NOMO-1 treated with DMSO at 0.1 percent for 48 hours (cell line): ENCODE results near the gene KDM4F.

Source experiments
- DNase-seq: peaks from one replicate; lab custom pipeline; 2025; ENCODE audit not compliant: unreplicated experiment; lab: John Stamatoyannopoulos, UW

KDM4F gene

DNA sequence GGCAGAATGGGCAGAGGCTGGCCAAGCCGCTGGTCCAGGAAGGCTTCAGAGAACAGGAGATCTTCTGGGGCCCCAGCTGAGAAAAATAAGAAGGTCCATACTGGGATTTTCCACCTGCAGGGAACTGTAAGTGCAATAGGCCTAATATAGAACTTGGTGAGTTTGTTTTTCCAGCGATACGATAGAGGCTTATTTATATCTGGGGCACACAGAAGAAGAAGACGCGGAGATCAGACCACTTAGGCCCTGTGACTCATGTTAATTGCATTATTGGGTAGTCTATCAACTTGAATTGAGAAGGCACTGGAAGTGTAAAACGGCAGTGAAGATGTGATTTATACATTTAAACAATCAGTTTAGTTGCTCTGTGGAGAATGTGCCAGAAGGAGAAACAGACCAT lies 9.8 kb downstream of the KDM4F start:
- DNase-seq, result no peak

DNA sequence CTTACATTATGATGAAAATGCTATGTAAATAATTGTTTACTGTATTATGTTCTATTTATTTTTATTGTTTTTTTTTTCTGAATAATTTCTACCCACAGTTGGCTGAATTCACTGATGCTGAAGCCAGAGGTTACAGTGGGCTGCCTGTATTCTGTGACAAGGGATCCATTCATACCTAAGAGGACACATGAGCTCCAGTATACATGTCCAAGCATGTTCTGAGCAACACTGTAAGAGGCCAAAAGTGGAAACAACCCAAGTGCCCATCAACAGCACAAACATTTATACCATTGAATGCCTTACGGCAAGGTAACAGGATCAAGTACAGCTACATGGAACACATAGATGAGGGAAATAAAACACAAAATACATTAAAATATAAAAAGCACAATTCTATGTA lies 16.1 kb downstream of the KDM4F start:
- DNase-seq, result no peak

DNA sequence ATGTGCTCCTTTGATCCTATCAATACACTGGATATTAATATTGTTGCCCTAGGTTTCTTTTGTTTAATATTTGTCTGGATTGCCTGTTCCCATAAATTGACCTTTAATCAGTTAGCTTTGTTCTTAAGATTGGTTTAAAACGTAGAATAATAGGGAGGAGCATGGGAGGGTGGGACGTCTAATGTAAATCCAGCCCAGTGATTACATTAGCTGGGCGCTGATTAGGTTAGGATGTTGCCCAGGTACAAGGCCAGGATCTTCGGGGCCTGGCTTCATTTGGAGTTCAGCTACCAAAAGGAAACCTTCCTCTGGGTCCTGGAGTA lies 17.5 kb downstream of the KDM4F start, which contains the start of gene SRSF8:
TSS of gene SRSF8 (plus strand) at position 204 of the 323 bp plus-strand sequence. CDS start 308 bp downstream, outside the sequence.
- DNase-seq, result peak; percentile 42

DNA sequence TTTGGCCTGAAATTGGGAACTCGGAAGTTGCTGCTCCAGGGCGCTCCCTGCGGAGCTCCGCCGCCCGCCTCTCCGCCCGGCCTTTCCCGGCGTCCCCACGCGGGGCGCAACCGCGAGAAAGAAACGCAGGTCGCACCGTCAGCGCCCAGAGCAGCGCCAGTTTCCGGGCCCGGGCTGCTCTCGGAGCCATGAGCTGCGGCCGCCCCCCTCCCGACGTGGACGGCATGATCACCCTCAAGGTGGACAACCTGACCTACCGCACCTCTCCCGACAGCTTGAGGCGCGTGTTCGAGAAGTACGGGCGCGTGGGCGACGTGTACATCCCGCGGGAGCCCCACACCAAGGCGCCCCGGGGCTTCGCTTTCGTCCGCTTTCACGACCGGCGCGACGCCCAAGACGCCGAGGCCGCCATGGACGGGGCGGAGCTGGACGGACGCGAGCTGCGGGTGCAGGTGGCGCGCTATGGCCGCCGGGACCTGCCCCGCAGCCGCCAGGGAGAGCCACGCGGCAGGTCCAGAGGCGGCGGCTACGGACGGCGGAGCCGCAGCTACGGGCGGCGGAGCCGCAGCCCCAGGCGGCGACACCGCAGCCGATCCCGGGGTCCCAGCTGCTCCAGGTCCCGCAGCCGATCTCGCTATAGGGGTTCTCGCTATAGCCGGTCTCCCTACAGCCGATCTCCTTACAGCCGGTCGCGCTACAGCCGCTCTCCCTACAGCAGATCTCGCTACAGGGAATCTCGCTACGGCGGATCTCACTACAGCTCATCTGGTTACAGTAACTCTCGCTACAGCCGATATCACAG lies 18.0 kb downstream of the KDM4F start:
- DNase-seq, result peak; percentile 62

DNA sequence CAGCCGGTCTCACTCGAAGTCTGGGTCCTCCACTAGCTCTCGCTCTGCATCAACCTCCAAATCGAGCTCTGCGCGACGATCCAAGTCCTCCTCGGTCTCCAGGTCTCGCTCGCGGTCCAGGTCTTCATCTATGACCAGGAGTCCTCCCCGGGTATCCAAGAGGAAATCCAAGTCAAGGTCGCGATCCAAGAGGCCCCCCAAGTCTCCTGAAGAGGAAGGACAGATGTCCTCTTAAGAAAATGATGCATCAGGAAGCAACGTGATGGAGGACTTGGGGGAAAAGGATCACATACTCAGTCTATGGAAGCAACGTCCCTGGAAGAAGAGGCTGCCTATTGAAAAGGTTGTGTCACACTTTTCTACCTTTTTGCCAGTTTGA lies 18.6 kb downstream of the KDM4F start:
- DNase-seq, result peak; percentile 52

DNA sequence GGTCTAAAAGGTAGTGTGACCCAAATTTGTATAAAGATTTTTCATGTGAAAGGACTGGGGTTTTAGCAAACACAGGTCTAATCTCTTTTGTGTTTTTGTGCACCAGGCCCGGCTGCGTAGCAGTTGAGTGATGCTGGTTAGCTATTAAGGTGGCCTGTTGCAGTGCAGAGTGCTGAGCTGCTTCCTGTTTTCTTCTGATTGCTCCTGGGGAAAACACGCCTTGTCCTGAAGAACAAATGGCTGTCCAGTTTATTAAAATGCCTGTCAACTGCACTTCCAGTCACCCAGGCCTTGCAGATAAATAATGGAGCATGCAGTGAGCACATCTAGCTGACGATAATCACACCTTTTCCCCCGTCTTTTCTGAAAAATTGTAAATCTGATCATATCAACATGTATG lies 19.3 kb downstream of the KDM4F start:
- DNase-seq, result peak; percentile 97

DNA sequence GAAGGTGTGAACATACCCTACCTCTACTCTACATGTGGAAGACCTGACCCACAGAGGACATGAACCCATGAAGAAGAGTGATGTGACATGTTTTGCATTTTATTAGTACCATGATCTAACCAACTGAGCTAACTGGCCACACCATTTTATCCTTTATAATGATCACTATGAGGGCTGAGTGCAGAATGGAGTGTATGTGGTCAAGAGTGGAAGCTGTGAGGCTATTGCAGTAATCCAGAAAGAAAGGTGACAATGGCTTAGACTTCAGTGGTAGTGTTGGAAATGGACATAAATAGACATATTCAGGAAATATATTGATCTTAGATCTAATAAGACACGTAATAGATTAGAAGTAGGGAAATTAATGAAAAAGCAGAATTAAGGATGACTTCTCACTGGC lies 21.2 kb downstream of the KDM4F start:
- no peak for DNase-seq

DNA sequence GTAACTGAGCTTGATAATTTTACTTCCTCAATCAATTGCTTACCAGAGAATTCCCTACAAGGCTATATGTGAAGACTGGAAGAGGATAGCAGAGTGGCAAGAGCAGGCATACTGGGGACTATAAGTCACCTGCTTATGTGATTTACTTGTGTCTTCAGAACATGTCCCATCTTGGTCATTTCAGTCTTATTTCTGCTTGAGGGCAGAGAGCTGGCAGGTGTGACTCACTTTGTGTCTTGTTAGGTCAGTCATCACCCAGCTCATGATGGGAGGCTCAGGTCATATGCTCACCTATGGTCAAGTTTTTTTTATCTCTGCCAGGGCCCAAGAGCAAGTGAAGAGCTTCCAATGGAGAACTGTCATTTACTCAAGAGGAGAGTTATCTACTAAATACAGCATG lies 23.7 kb downstream of the KDM4F start:
- DNase-seq, result no peak

DNA sequence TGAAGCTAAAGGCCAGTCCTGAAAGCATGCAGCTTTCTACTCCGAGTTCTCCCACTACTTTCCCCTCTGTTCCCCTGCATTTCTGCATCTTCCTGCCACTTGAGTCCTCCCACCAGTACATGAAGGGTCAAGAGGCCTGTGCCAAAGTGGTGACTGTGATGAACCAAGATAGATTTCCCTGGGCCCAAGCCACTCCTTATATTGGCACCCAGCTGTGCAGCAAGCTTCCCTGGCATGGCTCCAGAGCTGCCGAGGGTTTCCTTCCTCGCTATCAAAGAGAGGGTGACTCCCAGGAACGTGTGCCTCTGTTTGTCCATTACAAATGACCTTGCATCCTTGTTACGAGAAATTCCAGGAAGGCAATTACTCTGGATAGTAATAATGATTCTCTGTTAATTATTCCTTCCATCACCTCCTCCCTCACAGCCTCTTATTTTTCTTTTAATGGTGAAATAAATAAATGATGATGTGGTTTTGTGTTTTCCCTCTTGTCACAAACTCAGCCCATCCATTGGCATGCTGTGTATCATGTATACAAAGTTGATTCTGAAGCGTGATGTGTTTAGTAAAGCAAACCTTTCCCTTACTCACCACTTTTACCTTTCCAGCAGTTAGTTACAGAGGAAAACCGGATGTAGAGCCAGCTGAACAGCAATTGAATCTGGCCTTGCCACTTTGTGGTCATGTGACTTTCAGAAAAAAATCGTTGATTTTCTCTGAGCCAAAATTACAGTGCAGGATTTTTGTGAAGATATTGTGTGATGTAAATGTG lies 25.8 kb downstream of the KDM4F start:
- no peak for DNase-seq

DNA sequence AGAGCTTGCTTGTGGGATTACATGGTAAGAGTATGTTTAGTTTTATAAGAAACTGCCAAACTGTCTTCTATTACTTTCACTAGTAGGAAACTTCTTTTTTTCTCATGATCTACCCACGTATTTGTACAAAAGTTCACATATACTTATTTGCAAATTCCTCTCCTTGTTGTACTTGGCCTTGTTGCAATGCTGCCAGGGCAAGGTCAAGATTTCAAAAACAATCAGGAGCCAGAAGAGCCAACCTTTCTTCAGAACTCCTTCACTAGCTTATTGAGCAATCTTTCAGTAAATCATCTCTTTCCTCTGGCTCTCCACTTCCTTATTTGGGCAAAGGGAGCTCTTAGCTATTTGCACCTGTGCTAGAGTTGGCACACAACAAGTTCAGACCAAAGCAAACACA lies 27.2 kb downstream of the KDM4F start:
- peak; percentile 89 for DNase-seq

DNA sequence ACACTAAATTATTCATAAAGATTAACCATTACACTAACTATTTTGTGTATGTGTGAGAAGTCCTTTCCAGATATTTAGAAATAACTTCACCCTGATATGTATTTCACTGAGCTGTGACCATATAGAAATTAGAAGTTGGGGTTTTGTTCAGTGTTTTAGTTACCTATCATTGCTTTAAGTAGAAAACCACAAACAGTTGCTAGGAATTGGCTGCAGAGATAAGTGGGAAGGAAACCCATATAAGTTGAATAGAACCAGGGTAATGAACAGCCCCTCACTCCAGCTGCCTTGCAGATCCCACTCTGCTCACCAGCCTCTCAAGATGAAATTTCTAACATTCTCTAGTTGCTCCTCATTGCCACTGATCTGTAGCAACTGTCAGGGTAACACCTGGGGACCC lies 27.8 kb downstream of the KDM4F start:
- no peak for DNase-seq

DNA sequence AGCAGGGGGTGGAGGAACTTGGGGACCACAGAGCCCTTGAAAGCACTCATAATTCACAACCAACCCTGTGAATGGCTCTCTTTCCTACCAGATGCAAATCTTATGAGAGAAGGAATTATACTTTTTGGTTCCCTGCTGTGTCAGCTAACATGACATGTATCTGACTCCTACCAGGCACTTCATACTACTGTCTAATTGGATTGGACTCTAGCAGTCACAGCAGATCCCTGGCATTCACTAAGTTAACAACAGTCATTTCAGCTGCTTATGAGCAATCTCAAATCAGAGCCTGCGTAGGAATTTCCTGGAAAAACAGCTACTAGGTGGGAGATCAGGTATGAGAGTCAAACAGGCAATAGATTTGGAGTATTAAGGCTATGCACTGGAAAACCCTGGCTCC lies 29.3 kb downstream of the KDM4F start:
- DNase-seq, result no peak

DNA sequence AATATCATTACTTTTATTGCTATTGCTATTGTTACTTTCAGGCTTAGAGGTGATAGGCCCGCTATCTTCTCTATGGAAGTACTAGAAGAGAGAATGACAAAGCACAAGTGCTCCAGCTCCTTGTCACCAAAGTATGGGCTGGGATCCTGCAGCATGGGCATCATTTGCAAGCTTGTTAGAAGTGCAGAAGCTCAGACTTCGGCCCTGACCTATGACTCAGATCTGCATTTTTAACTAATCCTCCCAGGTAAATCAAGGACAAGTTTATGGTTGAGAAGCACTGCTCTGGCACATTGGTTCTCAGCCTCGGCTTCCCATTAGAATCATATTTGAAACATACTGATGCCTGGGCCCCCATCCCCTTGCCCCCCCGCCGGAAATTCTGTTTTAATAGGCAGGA lies 31.8 kb downstream of the KDM4F start:
- DNase-seq, result no peak

DNA sequence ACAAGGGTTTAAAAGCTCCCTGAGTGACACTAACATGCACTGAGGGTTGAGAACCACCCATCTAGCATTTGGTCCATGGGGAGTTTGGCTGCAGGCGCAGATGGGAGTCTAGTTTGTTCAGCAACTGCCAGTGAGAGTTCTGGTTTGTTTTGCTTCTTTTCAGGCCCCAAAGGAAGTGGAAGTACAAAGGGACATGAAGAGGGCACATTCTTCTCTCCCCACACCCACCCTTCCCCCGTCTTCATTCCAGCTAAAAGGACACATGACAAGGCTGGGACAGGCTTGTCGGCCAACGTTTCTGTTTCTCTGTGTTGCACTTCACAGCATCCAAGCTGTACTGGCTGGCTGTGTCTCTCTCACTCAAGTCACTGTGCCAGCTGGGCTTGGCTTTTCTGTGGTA lies 32.2 kb downstream of the KDM4F start:
- no peak for DNase-seq

DNA sequence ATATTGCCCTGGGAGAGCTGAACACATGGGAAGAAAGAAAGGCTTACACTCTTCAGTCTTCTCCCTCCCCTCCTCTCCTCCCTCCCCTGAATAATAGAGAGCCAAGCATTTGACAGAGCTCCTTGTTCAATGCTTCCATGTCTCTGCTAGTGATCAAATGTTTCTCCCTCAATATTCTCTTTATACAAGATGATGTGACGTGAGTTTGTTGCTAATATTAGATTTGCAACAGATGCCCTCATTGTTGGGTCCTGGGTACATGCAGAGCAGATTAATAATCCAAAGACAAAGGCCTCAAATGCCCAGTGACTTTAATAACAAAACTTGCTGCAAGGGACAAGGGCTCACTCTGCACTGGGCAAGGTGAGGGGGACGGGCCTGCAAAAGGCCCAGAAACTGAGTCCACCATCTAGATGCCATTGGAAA lies 33.4 kb downstream of the KDM4F start:
- DNase-seq, result no peak

DNA sequence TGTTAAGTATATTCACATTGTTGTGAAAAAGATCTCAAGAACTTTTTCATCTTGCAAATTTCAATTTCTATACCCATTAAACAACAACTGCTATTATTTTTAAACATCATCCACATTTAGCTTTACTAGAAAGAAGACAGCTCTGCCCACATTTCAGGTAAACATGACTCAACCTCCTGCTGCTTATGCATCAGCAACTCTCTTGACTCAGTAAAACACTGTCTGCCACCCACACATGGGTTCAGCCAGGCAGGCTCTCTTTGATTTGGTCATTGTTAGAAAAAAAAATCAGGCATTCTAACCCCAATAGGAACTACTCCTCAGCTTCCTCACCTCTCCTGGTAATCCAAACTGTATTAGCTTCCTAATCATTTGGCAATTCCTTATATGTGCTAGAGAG lies 35.3 kb downstream of the KDM4F start:
- no peak for DNase-seq

DNA sequence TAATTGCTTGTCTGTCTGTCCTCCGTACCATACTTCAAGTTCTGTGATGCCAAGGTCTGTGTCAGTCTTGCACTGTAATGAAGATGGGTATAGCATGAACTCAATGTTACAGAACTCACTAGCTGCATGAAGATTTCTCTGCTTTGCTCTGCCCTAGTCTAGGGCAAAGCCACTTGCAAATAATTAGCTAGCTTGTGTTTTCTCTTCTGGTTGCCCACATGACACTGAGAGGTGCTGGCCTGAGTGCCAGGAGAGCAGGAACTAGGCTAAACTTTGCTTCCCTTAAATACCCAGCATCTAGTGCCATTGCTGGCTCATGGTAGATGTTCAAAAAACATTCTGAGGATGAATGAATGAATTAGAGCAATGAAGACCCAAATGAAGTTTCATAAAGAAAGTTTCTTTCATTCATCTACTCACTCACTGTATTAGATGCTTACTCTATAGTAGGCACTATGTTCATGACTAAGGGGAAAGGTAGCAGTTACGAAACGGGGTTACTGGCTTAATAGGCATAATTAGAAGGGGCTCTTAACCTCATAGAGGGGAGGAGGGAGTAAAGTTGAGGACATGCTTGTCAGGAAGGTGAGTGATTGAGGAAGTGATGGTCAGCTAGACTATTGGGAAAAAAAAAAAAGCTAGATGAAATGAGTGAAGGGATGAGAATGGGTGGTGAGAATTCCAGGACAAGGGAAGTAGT lies 36.0 kb downstream of the KDM4F start:
- peak; percentile 22 for DNase-seq

DNA sequence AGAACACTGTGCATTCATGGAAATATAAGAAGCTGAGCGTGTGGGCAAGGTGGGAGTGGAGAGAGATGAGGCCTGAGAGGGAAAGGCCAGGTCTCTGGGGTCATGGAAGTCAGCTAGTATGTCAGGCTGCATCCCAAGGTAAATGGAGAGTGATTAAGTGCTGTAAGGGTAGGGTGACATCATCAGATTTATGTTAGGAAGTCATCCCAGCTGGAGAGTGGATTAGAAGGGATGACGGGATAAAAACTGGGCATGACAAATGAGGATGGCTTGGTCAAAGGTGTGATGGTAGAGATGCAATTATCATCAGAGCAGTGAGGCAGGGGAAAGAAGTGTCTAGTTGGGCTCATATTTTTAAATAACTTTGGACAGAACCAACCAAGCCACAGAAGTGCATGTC lies 36.9 kb downstream of the KDM4F start:
- DNase-seq, result no peak

DNA sequence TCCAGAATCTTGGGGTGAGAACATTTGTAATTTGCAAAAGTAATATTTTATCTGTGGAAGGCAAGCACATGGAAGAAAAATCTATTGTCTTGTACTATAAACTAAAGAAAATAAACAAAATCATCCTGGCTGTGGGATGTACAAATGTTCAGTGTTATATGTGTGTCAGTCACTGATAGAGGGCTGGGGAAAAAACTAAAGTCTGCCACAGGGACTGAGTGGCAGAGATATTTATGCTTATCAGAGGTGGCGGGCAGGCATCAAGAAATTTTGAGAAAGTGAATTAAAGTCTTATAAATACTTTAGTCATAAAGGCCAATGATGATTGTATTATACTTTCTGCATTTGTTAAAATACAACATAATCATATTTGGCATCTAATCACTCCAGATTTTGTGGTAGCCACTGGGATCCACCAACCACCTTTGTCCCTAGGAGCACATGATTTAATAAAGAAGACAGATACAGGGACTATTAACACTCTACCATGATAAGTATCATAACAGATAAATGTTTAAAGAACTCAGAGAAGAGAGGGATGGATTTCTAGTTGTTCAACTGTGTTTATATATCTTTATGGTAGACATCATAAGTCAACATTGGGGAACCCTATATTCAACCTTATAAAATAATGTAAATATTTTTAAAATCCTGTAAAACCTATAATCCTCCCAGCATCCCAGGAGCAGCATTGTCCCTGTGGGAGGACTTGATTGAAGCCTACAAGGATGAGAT lies 37.8 kb downstream of the KDM4F start:
- no peak for DNase-seq

DNA sequence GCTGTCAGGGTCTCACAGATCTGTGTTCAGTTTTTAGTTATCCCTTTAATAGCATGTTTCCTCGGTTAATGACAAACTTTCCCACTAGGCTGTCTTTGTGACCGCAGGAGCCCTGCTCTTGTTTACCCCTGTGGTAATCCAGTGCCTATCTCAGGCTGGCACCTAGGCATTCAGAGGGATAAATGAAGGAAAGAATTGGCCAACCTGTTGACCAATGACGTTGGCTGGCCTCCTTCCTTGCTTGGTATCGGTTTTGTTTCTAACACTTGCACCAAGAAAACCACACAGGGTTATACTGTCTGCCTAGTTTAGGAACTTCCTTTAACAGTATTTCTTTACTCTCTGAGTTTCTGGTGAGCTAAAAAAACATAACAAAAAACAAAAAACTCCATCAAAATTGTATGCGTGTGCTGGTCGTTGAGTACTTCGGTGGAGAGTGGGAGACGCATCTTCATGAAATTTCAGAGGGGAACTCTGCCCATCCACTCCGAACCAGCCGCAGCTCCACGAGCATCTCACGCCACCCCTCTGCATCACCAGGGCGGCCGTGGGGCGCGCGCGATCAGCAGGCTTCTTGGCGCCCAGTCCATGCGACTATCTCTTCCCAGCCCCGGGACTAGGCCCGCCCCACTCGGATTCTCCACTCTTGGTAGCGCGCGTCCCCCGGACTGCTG lies 39.9 kb downstream of the KDM4F start:
- peak; percentile 72 for DNase-seq
